DOHH2 (cell line): Measurements from ENCODE around the gene TBC1D16.

Experiments used
- H3F3A ChIP-seq: fragments of 200-600 bp; sonication (generic), shearing (Covaris generic); 2 replicates; pipeline ENCODE4 v1.6.0; 2016; ENCODE audit warnings: antibody characterized with exemption, mild to moderate bottlenecking; ENCODE audit not compliant: control insufficient read depth, insufficient read depth
- H3K27ac ChIP-seq: fragments of 200-600 bp; sonication (generic); 2 replicates; pipeline ENCODE4 v1.5.1; 2014; ENCODE audit warnings: low read depth, mild to moderate bottlenecking, low read length, moderate library complexity
- H3K27me3 ChIP-seq: fragments of 200-600 bp; sonication (generic); 2 replicates; pipeline ENCODE4 v1.6.1; 2014; ENCODE audit warnings: mild to moderate bottlenecking, low read length, mixed read lengths; ENCODE audit not compliant: control insufficient read depth
- H3K36me3 ChIP-seq: fragments of 200-600 bp; sonication (generic); 2 replicates; pipeline ENCODE4 v1.6.1; 2014; ENCODE audit warnings: mild to moderate bottlenecking, low read length, moderate library complexity, mixed read lengths; ENCODE audit not compliant: control insufficient read depth
- H3K4me1 ChIP-seq: fragments of 200-600 bp; sonication (generic); 2 replicates; pipeline ENCODE4 v1.6.1; 2014; ENCODE audit warnings: mild to moderate bottlenecking, low read length, mixed read lengths; ENCODE audit not compliant: control insufficient read depth
- H3K4me2 ChIP-seq: fragments of 200-600 bp; sonication (generic); 2 replicates; pipeline ENCODE4 v1.6.0; 2014; ENCODE audit warnings: mild to moderate bottlenecking, low read length, moderate library complexity
- H3K4me3 ChIP-seq: fragments of 200-600 bp; sonication (generic); 2 replicates; pipeline ENCODE4 v1.5.1; 2014; ENCODE audit warnings: mild to moderate bottlenecking, low read length, mixed read lengths
- H3K79me2 ChIP-seq: fragments of 200-600 bp; sonication (generic); 2 replicates; pipeline ENCODE4 v1.6.1; 2014; ENCODE audit warnings: mild to moderate bottlenecking, low read length, mixed read lengths; ENCODE audit not compliant: control insufficient read depth
- H3K9me2 ChIP-seq: fragments of 200-600 bp; sonication (generic); replicated peaks from 2 replicates; pipeline ENCODE4 v1.6.1; 2014; ENCODE audit warnings: mild to moderate bottlenecking, low read length, mixed read lengths; ENCODE audit not compliant: control insufficient read depth
- H3K9me3 ChIP-seq: fragments of 200-600 bp; sonication (generic); 2 replicates; pipeline ENCODE4 v1.6.1; 2014; ENCODE audit warnings: antibody characterized with exemption, low read length, mixed read lengths; ENCODE audit not compliant: control insufficient read depth, insufficient read depth
- H4K20me1 ChIP-seq: fragments of 200-600 bp; sonication (generic); 2 replicates; pipeline ENCODE4 v1.6.0; 2014; ENCODE audit warnings: low read depth, mild to moderate bottlenecking, antibody characterized with exemption, low read length, moderate library complexity; ENCODE audit not compliant: control insufficient read depth, insufficient read depth
- EZH2phosphoT487 ChIP-seq: fragments of 200-600 bp; sonication (generic); IDR thresholded peaks from 2 replicates; pipeline ENCODE4 v1.6.1; 2017; ENCODE audit warnings: borderline replicate concordance, mild to moderate bottlenecking, antibody characterized with exemption, low read length, moderate library complexity, mixed read lengths
- TF ChIP-seq, protein P1 (sequence below): fragments of 200-600 bp; sonication (generic); IDR thresholded peaks from one replicate; pipeline ENCODE4 v1.5.1; 2014; ENCODE audit warnings: antibody characterized with exemption, mild to moderate bottlenecking, low read depth, low read length; ENCODE audit not compliant: poor library complexity, severe bottlenecking

The TBC1D16 gene

DNA sequence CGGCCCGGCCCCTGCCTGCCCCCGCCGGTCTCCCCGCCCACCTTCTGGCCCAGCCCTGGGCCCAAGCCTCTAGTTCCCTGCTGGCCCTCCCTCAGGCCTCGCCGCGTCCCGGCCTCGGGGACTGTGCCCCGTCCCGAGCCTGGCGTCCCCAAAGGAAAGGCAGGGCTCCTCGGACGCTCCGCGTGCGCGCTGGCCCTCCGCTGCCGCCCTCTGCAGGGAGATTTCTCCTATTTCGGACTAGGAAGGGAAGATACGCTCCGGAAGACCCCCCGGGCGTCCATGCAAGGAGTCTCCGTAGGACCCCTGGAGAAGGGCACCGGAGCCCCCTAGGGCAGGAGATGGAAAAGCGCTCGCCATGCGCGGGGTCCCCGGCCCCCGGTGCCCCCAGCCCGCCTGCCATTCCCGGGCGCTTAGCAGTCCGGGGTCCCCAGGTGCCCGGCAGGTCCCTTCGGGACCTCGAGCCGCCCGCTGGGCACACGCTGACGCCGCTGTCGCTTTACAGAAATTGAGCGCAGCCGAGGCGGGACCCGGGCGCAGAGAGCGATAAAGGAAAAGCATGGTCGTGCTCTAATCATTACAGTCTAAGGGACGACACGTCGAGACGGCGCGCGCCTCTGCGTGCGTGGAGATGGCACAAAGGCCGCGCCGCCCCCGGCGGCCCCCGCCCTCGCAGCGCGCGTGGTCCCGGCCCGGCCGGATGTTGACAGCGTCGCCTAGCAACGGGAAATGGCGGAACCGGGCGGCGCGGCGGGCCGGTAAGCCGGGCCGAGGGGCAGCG is 454 bp upstream of the TBC1D16 start, which contains the start of gene CCDC40:
CCDC40 (plus strand) TSS at position 706 of the 778 bp plus-strand sequence; CDS start at position 727, 21 bp downstream.
- no peaks in the 10 kb centered on the region for H3F3A ChIP-seq
- H3K4me3 ChIP-seq = peak within 1 kb of the TSS; percentile 73
- no peaks in the 10 kb centered on the region for H3K36me3 ChIP-seq
- H4K20me1 ChIP-seq = no peaks in the 10 kb centered on the region
- peaks cover 11% of the 10 kb centered on the region for H3K4me1 ChIP-seq
- H3K9me3 ChIP-seq = no peaks in the 10 kb centered on the region
- TF ChIP-seq, protein P1, sequence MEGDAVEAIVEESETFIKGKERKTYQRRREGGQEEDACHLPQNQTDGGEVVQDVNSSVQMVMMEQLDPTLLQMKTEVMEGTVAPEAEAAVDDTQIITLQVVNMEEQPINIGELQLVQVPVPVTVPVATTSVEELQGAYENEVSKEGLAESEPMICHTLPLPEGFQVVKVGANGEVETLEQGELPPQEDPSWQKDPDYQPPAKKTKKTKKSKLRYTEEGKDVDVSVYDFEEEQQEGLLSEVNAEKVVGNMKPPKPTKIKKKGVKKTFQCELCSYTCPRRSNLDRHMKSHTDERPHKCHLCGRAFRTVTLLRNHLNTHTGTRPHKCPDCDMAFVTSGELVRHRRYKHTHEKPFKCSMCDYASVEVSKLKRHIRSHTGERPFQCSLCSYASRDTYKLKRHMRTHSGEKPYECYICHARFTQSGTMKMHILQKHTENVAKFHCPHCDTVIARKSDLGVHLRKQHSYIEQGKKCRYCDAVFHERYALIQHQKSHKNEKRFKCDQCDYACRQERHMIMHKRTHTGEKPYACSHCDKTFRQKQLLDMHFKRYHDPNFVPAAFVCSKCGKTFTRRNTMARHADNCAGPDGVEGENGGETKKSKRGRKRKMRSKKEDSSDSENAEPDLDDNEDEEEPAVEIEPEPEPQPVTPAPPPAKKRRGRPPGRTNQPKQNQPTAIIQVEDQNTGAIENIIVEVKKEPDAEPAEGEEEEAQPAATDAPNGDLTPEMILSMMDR = peak; percentile 22
- no peak for TF ChIP-seq EZH2phosphoT487
- no peaks in the 10 kb centered on the region for H3K9me2 ChIP-seq
- H3K79me2 ChIP-seq = no peaks in the 10 kb centered on the region
- peaks cover 38% of the 10 kb centered on the region for H3K27me3 ChIP-seq
- peak within 1 kb of the TSS; percentile 86 for H3K4me2 ChIP-seq
- no peak within 1 kb of the TSS for H3K27ac ChIP-seq

GRCh38 chr17:80034791-80035686 is 633 bp downstream of the TBC1D16 start:
- H3F3A ChIP-seq = no peaks in the 10 kb centered on the region
- no peaks in the 10 kb centered on the region for H3K9me3 ChIP-seq
- H3K4me2 ChIP-seq = peak overlapping the region; percentile 29; the same call in 1 of the 2 replicates
- peaks cover 11% of the 10 kb centered on the region for H3K4me1 ChIP-seq
- no peaks in the 10 kb centered on the region for H4K20me1 ChIP-seq
- no peaks in the 10 kb centered on the region for H3K79me2 ChIP-seq
- no peak overlapping the region for H3K27ac ChIP-seq
- H3K4me3 ChIP-seq = no peak overlapping the region
- peak; percentile 79 for TF ChIP-seq EZH2phosphoT487
- TF ChIP-seq, protein P1 = no peak
- H3K36me3 ChIP-seq = no peaks in the 10 kb centered on the region
- peaks cover 38% of the 10 kb centered on the region for H3K27me3 ChIP-seq
- H3K9me2 ChIP-seq = no peaks in the 10 kb centered on the region

DNA sequence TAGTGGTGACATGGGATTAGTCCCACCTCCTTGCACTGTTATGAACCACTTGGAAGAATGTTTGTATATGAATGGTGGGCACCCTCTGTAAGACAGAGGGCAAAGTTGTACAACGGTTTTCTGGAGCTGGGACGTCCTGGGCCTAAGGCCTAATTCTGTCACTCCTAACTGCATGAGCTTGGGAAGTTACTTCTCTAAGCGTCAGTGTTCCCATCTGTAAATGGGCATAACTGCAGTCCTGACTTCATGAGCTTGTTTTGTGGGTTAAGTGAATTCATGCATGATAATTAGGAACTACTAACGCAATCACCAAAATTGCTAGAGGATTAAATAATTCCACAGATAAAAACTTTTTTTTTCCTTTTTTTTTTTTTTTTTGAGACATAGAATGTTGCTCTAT is 1.8 kb downstream of the TBC1D16 start:
- Histone ChIP-seq H3K79me2 (no peaks in the 10 kb centered on the region), H3K4me2 (no peak overlapping the region), H3K4me1 (peaks cover 11% of the 10 kb centered on the region), H3F3A (no peaks in the 10 kb centered on the region), H3K27ac (no peak overlapping the region), H4K20me1 (no peaks in the 10 kb centered on the region), H3K9me2 (no peaks in the 10 kb centered on the region), H3K9me3 (no peaks in the 10 kb centered on the region), H3K4me3 (no peak overlapping the region), H3K27me3 (peaks cover 38% of the 10 kb centered on the region), H3K36me3 (no peaks in the 10 kb centered on the region)
- no peak for TF ChIP-seq EZH2phosphoT487
- TF ChIP-seq, protein P1 = no peak
